ENCODE results near the gene PGRMC2. TPM values are rescaled to one million over a fixed set of nuclear protein-coding genes. Genes with fewer than 3 reads are reported as not detected.

Gene PGRMC2
- total RNA-seq, 2 donors from 2014 or later: 43.0 to 61.8 TPM

DNA sequence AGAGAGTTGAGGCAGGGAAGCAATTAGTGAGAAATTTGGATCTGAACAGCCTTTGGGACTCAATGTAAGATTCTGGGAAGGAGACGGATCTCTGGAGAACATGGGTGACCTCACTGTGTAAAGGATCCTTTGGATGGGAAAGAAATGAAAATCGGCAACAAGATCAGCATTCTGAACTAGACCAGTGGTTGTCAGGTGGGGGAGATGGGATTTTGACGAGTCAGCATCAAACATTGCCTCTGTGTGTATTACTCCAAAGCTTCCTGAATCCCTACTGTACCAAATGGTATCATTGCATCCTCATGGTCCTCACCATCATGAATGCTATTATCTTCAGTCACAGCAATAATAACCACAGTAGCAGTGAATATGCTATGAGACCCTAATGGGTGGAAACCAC lies 52.8 kb downstream of the PGRMC2 start:
- Mint-ChIP-seq H3K27ac (no peak overlapping the region), H3K9me3 (no peaks in the 10 kb centered on the region), H3K27me3 (peaks cover 4% of the 10 kb centered on the region), H3K4me1 (no peaks in the 10 kb centered on the region), H3K36me3 (ENCODE audit: low read depth) (no peaks in the 10 kb centered on the region), H3K4me3 (no peak overlapping the region)
- ATAC-seq (replicated peaks): no peak

DNA sequence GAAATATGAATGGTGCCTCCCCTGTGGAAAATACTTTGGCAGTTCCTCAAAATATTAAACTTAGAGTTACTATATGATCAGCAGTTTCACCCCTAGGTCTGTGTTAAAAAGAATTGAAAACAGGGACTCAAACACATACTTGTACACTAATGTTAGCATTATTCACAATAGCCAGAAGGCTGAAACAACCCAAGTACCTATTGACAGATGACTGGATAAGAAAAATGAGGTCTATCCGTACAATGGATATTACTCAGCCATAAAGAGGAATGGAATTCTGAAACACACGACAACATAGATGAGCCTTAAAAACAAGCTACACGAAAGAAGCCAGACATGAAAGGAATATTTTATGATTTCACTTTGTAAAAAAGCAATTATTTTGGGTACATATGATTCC lies 54.9 kb downstream of the PGRMC2 start:
- H3K4me3 Mint-ChIP-seq: no peak overlapping the region
- no peak for ATAC-seq (replicated peaks)
- no peak overlapping the region for H3K27ac Mint-ChIP-seq
- peaks cover 4% of the 10 kb centered on the region for H3K27me3 Mint-ChIP-seq
- no peaks in the 10 kb centered on the region for H3K36me3 Mint-ChIP-seq (ENCODE audit: low read depth)
- no peaks in the 10 kb centered on the region for H3K9me3 Mint-ChIP-seq
- H3K4me1 Mint-ChIP-seq: no peaks in the 10 kb centered on the region

DNA sequence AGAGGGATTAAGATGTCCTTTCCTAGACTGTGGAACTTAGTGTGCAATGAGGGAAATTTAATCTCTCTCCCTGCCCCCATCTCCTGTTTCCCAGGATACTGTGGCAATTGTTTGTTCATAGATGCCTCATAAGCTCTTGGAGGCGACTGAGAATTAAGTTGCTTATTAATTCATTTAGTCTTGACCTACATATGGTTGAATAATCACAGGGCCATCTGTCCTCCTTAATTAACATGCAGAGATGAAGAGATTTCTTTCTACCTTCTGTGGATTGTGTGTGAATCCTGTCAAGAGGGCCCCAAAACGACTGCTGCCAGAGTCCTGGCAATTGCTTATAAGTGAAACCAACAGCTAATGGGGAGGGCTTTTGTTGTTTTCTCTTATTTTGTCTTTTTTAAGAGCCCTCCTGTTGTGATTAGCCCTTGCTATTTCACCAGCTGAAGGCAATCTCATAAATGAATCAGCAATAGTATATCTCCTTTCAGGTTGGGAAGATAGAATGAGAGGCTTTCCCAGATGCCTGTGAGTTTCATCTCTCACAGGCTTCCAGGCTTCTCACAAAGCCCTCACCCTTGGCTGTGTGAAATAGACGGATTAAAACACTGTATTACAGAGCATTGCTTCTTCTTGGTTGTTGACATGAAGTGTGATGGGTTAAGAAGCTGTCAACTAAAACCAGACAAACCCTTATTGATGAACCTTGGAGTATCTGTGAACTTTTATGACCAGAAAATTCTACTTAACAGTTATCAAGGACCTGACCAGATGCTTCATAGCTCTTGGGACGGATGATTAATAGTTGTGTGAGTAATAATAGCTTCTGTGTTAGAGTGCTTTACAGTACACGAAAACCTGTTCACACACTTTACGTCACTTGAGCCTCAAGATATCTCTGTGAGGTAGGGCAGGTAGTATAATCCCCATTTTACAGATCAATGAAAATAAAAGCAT lies 58.5 kb downstream of the PGRMC2 start:
- ATAC-seq (replicated peaks): no peak

DNA sequence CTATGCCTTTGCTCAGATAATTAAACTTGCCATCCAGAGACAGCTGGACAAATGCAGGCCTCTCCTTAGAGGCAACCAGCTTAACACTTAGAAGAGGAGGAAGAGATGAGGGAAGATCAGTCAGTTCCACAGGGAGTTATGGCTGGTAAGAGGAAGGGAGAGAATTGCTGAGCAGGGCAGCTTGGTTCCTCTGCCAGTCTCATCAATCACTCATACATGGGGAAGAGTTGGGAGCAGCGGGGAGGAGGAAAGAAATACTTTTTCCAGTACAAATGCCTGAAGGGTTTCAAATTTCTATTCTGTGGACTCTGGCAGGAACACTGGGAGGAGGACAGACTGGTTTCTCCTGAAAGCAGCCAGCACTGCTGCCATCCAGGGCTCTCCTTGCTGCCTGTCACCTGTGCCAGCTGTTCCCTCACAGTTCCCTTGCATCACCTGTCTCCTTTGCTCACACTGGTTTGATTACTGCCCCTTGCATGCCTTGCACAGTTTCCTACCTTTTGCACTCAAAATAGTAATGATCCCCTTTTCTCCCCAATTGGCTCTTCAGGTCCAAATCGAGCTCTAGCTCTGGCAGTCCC lies 59.5 kb downstream of the PGRMC2 start:
- Mint-ChIP-seq H3K27me3 (no peaks in the 10 kb centered on the region), H3K27ac (no peak overlapping the region), H3K36me3 (ENCODE audit: low read depth) (no peaks in the 10 kb centered on the region), H3K4me1 (no peaks in the 10 kb centered on the region), H3K4me3 (no peak overlapping the region), H3K9me3 (no peaks in the 10 kb centered on the region)
- ATAC-seq (replicated peaks): no peak

More for the DNA sequence above, 58.5 kb downstream of the PGRMC2 start:
- Mint-ChIP-seq H3K4me1 (no peaks in the 10 kb centered on the region), H3K9me3 (no peaks in the 10 kb centered on the region), H3K4me3 (no peak overlapping the region), H3K27me3 (no peaks in the 10 kb centered on the region), H3K36me3 (ENCODE audit: low read depth) (no peaks in the 10 kb centered on the region), H3K27ac (no peak overlapping the region)

DNA sequence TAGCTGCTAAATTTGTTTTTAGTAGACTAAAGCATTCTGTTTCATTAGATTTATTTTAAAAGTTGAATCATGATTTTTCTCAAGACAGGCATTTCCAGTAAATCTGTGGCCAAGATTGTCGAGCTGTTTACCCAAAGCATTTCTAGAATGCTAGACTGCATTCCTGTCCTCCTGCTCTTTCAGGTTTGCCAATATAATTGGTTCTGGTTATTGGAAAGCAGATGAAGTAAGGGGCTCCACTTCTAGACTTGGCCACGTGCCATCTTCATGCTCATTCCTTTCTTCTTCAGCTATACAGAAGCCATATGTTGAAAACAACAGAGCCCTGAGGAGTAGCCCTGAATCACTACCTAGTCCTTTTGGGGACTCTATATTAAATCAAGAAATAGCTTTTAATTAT lies 62.5 kb downstream of the PGRMC2 start:
- no peak overlapping the region for H3K27ac Mint-ChIP-seq
- H3K4me3 Mint-ChIP-seq: no peak overlapping the region
- no peak for ATAC-seq (replicated peaks)
- no peaks in the 10 kb centered on the region for H3K27me3 Mint-ChIP-seq
- H3K4me1 Mint-ChIP-seq: no peaks in the 10 kb centered on the region
- no peaks in the 10 kb centered on the region for H3K36me3 Mint-ChIP-seq (ENCODE audit: low read depth)
- H3K9me3 Mint-ChIP-seq: no peaks in the 10 kb centered on the region

DNA sequence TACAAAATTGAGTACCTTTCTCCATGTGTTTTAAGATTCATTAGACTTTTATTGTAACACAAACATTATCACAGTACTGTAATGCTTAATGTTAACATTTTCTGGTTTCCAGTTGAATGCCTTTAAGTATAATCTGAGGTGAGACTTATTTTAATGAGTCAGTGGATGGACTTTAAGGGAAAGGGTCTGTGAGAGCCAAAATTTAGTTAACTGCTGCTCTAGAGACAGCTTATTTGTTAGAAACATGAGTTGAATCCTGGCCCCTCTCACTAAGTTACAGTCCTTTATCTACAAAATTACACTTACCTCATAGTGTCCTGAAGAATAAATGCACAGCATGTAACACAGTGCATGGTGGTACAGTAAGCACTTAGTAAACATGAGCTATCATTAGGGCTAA lies 66.0 kb downstream of the PGRMC2 start:
- no peaks in the 10 kb centered on the region for H3K27me3 Mint-ChIP-seq
- H3K4me3 Mint-ChIP-seq: no peak overlapping the region
- no peaks in the 10 kb centered on the region for H3K4me1 Mint-ChIP-seq
- no peaks in the 10 kb centered on the region for H3K9me3 Mint-ChIP-seq
- H3K27ac Mint-ChIP-seq: no peak overlapping the region
- H3K36me3 Mint-ChIP-seq (ENCODE audit: low read depth): no peaks in the 10 kb centered on the region
- ATAC-seq (replicated peaks): no peak

DNA sequence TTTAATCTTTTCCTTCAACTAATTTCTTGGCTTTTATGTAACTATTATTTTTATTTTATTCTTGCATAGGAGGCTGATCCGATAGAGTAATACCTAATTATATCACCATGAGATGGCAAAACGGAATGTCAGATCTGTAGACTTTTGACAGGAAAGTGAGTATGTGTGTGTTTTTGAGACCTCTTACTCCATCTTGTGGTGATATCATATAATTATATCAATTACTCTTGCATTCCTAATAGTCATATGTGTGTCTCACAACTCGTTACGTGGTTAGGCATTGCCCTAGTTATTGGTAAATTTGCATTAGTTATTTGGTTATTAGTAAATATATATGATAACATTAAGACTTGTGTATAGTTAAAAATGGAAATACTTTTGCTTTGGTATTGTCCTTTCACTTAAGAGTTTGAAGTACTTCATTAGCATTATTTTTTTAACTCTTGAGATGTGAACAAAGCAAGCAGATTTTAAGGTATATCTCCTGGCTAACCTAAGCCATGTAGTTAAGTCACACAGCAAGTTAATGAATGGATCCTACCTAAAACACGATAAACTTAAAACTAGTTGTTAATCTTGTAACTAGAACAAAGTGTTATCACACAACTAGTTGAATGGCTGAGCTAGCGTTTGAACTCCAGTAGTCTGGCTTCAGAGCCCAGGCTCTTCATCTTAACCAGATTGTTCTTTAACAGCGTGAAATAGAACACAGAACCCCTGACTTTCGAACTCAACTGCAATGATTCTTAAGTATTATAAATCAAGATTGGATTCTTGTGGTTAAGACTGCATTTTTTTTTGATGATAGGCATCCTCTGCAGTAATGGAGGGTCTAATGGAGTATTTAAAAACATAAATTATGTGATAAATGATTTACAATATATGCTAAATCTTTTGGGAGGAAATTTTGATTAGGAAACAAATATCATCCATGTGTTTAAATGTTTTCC lies 67.1 kb downstream of the PGRMC2 start:
- H3K27ac Mint-ChIP-seq: no peak overlapping the region
- no peaks in the 10 kb centered on the region for H3K4me1 Mint-ChIP-seq
- H3K9me3 Mint-ChIP-seq: no peaks in the 10 kb centered on the region
- no peaks in the 10 kb centered on the region for H3K27me3 Mint-ChIP-seq
- H3K4me3 Mint-ChIP-seq: no peak overlapping the region
- H3K36me3 Mint-ChIP-seq (ENCODE audit: low read depth): no peaks in the 10 kb centered on the region
- no peak for ATAC-seq (replicated peaks)

Other genes starting within 250 kb of the PGRMC2 start
- gene LARP1B, start 226.5 kb downstream of the PGRMC2 start, total RNA-seq: 10 to 100 TPM; 17.5 to 18.5 TPM